ENCODE measurements around the gene HVCN1. TPM values are rescaled to one million over a fixed set of nuclear protein-coding genes. Genes with fewer than 3 reads are reported as not detected.

Gene HVCN1
- total RNA-seq, 2 experiments from 2014 or later: 3.9 to 4.1 TPM

- Mint-ChIP-seq H3K4me3 (no peak overlapping the region), H3K36me3 (ENCODE audit: low read depth) (peaks cover 71% of the 10 kb centered on the region), H3K9me3 (peaks cover 3% of the 10 kb centered on the region), H3K27me3 (no peaks in the 10 kb centered on the region), H3K27ac (no peak overlapping the region), H3K4me1 (ENCODE audit: low read depth) (peaks cover 25% of the 10 kb centered on the region)
- Histone ChIP-seq H3K36me3 (ENCODE audit: insufficient read depth, low read length) (peaks cover 3% of the 10 kb centered on the region), H3K9me3 (ENCODE audit: control insufficient read depth in 1 of 2, insufficient read depth in 1 of 2, low read length in 2 of 2) (peaks cover 17 to 24% of the 10 kb centered on the region in 2 experiments), H3K4me3 (ENCODE audit: low read length) (no peak overlapping the region), H3K27me3 (ENCODE audit: control insufficient read depth in 1 of 2, insufficient read depth in 2 of 2, low read length in 2 of 2) (no peaks in the 10 kb centered on the region), H3K27ac (ENCODE audit: low read depth in 1 of 2, low read length in 2 of 2) (no peak overlapping the region), H3K4me1 (ENCODE audit: insufficient read depth, low read length) (peaks cover 21% of the 10 kb centered on the region)
- ATAC-seq (ENCODE audit: poor library complexity): no peak
- TF ChIP-seq CTCF (IDR thresholded peaks at IDR 0.05): no peak
- intact Hi-C loops (cut with DNase I, micrococcal nuclease): no loop called here
- ChIA-PET CTCF (no interaction called here), POLR2A (interaction anchor here (0.6 to 1.6 kb wide), 2 partner anchors 19 to 237 kb away, joined by 3 read pairs; no protein-coding TSS in a partner anchor)
- no peak for DNase-seq
Measured at GRCh38 chr12:110668480-110669192, 20.3 kb downstream of the HVCN1 start.

DNA sequence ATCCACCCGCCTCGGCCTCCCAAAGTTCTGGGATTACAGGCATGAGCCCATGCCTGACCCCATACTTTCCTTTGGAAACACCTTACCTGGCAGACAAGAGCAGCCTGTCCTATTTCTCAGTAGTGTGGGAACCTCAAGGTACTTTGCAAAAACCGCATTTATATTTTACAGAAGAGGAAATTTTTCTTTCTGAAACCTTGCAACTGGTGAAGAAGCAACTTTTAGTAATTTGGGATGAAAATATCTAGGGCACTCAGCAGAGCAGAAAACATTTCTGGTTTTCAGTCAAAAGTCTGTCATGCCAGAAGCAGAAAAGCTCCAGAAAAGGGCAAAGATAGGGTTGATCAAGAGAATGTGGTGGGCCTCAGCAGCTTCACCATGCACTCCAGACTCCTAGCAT, 21.2 kb downstream of the HVCN1 start:
- Histone ChIP-seq H3K4me1 (ENCODE audit: insufficient read depth, low read length) (peaks cover 21% of the 10 kb centered on the region), H3K27me3 (ENCODE audit: control insufficient read depth in 1 of 2, insufficient read depth in 2 of 2, low read length in 2 of 2) (no peaks in the 10 kb centered on the region), H3K9me3 (ENCODE audit: control insufficient read depth in 1 of 2, insufficient read depth in 1 of 2, low read length in 2 of 2) (peaks cover 17 to 24% of the 10 kb centered on the region in 2 experiments), H3K4me3 (ENCODE audit: low read length) (no peak overlapping the region), H3K36me3 (ENCODE audit: insufficient read depth, low read length) (peaks cover 3% of the 10 kb centered on the region), H3K27ac (ENCODE audit: low read depth in 1 of 2, low read length in 2 of 2) (no peak overlapping the region)
- Mint-ChIP-seq H3K27me3 (no peaks in the 10 kb centered on the region), H3K4me1 (ENCODE audit: low read depth) (peaks cover 25% of the 10 kb centered on the region), H3K9me3 (peaks cover 3% of the 10 kb centered on the region), H3K27ac (no peak overlapping the region), H3K4me3 (no peak overlapping the region), H3K36me3 (ENCODE audit: low read depth) (peaks cover 70% of the 10 kb centered on the region)
- no peak for DNase-seq
- POLR2A ChIA-PET: interaction anchor here (1.6 kb wide), 1 partner anchor 20 kb away, joined by 3 read pairs; no protein-coding TSS in a partner anchor
- no peak for ATAC-seq (ENCODE audit: poor library complexity)
- intact Hi-C loops (cut with DNase I, micrococcal nuclease): no loop called here
- no peak for TF ChIP-seq CTCF (IDR thresholded peaks at IDR 0.05)
- CTCF ChIA-PET: no interaction called here

DNA sequence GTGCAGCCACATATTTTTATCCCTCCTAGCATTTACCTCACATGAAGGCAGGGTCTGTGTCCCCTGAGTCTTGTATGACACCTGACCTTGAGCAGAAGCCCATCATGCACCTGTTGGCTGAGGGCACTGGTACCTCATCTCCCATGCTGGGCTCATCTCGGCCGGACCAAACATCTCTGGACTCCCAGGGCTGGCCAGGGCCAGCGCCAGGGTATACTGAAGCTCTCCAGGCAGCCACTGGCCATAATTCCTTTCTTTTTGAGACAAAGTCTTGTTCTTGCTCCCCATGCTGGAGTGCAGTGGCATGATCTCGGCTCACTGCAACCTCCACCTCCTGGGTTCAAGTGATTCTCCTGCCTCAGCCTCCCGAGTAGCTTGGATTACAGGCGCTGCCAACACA, 22.0 kb downstream of the HVCN1 start:
- peaks cover 28% of the 10 kb centered on the region for H3K4me1 Mint-ChIP-seq (ENCODE audit: low read depth)
- POLR2A ChIA-PET: no interaction called here

More for the DNA sequence above, 22.0 kb downstream of the HVCN1 start:
- TF ChIP-seq CTCF (IDR thresholded peaks at IDR 0.05): no peak
- no peak for DNase-seq
- Mint-ChIP-seq H3K36me3 (ENCODE audit: low read depth) (peaks cover 66% of the 10 kb centered on the region), H3K4me3 (no peak overlapping the region), H3K27me3 (no peaks in the 10 kb centered on the region), H3K27ac (no peak overlapping the region), H3K9me3 (peaks cover 3% of the 10 kb centered on the region)
- CTCF ChIA-PET: no interaction called here
- H3K9me3 ChIP-seq (ENCODE audit: control insufficient read depth in 1 of 2, insufficient read depth in 1 of 2, low read length in 2 of 2): peaks cover 17 to 24% of the 10 kb centered on the region in 2 experiments
- intact Hi-C loops (cut with DNase I, micrococcal nuclease): no loop called here
- H3K4me3 ChIP-seq (ENCODE audit: low read length): no peak overlapping the region
- ATAC-seq (ENCODE audit: poor library complexity): no peak
- H3K27me3 ChIP-seq (ENCODE audit: control insufficient read depth in 1 of 2, insufficient read depth in 2 of 2, low read length in 2 of 2): no peaks in the 10 kb centered on the region
- no peak overlapping the region for H3K27ac ChIP-seq (ENCODE audit: low read depth in 1 of 2, low read length in 2 of 2)
- H3K36me3 ChIP-seq (ENCODE audit: insufficient read depth, low read length): peaks cover 3% of the 10 kb centered on the region
- H3K4me1 ChIP-seq (ENCODE audit: insufficient read depth, low read length): peaks cover 26% of the 10 kb centered on the region
